C4-2B (cell line): ENCODE measurements around the gene NEURL3.

ENCODE experiments used
- H3K27ac ChIP-seq: fragments of 450-650 bp; 2 replicates; pipeline ENCODE4 v1.5.1; 2017
- CTCF ChIP-seq: fragments of 450-650 bp; conservative IDR thresholded peaks from 2 replicates; pipeline ENCODE4 v1.5.1; 2017; ENCODE audit warnings: mild to moderate bottlenecking
- ZFX ChIP-seq: fragments of 450-650 bp; IDR thresholded peaks from 2 replicates; pipeline ENCODE4 v1.6.1; 2017

Gene NEURL3

DNA sequence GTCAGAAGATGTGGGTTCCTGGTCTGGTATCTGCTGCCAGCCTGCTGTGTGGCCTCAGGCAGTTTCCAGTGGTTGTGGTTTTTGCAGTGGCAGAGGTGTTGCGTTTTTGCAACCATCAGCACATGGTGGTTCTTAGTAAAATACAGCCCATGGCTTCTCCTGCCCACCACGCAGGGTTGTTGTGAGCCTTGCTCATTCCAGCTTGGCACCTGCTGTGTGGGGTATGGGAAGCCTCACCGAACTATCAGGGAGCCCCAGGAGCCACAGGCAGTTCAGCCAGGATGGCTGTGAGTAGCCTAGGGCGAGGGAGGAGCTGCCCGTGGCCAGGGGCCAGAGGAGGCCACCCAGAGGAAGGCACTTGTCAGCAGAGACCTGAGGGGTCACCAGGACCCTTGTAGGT is 41.2 kb upstream of the NEURL3 start:
- no peak overlapping the region for H3K27ac ChIP-seq
- no peak for TF ChIP-seq CTCF
- TF ChIP-seq ZFX = no peak

- H3K27ac ChIP-seq = no peak overlapping the region
- TF ChIP-seq CTCF (no peak), ZFX (no peak)
Measured at GRCh38 chr2:96542357-96542977, 37.3 kb upstream of the NEURL3 start.

GRCh38 chr2:96541398-96542152 is 36.4 kb upstream of the NEURL3 start:
- no peak for TF ChIP-seq CTCF
- no peak for TF ChIP-seq ZFX

GRCh38 chr2:96540136-96540535 is 35.0 kb upstream of the NEURL3 start:
- no peak overlapping the region for H3K27ac ChIP-seq
- TF ChIP-seq CTCF (no peak), ZFX (no peak)

More at GRCh38 chr2:96541398-96542152, 36.4 kb upstream of the NEURL3 start:
- no peak overlapping the region for H3K27ac ChIP-seq

GRCh38 chr2:96539215-96539920 is 34.2 kb upstream of the NEURL3 start:
- no peak overlapping the region for H3K27ac ChIP-seq
- TF ChIP-seq CTCF (no peak), ZFX (no peak)

DNA sequence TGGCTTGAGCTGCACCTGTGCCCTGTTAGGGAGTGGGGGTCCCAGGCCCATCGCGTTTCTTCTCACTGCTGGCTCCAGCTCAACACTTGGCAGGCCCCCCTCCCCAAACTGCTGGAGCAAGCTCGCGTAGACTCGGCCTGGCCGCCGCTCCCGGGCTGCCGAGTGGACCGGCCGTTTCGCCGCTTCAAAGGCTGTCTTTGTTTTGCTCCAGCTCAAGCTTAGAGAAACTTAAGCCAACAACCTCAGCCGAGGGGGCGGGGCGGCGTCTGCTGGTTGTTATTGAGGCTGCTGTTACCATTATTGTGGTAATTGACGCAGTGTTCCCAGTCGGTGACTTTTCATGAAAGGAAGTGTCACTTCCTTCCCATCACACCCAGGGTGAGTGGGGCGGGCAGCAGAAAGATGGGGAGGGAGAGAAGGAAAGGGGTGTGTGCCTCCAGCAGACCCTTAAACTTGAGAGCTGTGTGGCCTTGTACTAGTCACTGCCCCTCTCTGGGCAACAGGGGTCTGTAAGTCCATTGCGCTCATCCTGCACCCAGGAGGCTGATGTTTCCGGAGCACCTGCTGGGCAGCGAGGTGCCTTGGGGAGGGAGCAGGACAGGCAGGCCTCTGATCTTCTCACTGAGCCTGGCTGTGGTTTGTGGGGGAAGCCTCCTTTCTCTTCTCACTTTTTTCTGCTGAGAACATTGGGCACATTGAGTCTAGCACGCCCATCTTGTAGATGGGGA is 33.5 kb upstream of the NEURL3 start:
- H3K27ac ChIP-seq = no peak overlapping the region
- TF ChIP-seq CTCF (no peak), ZFX (no peak)
